Measurements from ENCODE around the gene PARVB. TPM values are rescaled to one million over a fixed set of nuclear protein-coding genes. Genes with fewer than 3 reads are reported as not detected.

Gene PARVB
- polyA plus RNA-seq, 3 donors, result 20.8 to 24.2 (median 23.5) TPM

Other genes starting within 250 kb of the PARVB start
- gene EFCAB6, start 212.0 kb upstream of the PARVB start, polyA plus RNA-seq (ENCODE audit: insufficient read length in 3 of 3), result 1 to 10 TPM; 5.1 to 5.6 (median 5.6) TPM
- 1 to 10 TPM; 1.9 to 2.9 (median 2.1) TPM for gene SULT4A1, start 161.8 kb upstream of the PARVB start, polyA plus RNA-seq (ENCODE audit: insufficient read length in 3 of 3)
- under 1 TPM; 0.06 to 0.14 (median 0.08) TPM for gene PNPLA5, start 132.3 kb upstream of the PARVB start, polyA plus RNA-seq (ENCODE audit: insufficient read length in 3 of 3)
- gene PNPLA3, start 100.5 kb upstream of the PARVB start, polyA plus RNA-seq (ENCODE audit: insufficient read length in 3 of 3), result 1 to 10 TPM; 1.1 to 1.8 (median 1.4) TPM
- 10 to 100 TPM; 63.8 to 69.4 (median 65.0) TPM for gene SAMM50, start 68.9 kb upstream of the PARVB start, polyA plus RNA-seq (ENCODE audit: insufficient read length in 3 of 3)
- gene PARVG, start 156.6 kb downstream of the PARVB start, polyA plus RNA-seq (ENCODE audit: insufficient read length in 3 of 3), result 1 to 10 TPM; 1.8 to 2.3 (median 2.0) TPM